Frontal cortex (tissue), 4 donors: ENCODE data around the gene FAM53A. TPM values are rescaled to one million over a fixed set of nuclear protein-coding genes. Genes with fewer than 3 reads are reported as not detected.
"Not testable (repeated sequence)": the region's sequence is repeated elsewhere in the genome, so short reads cannot be mapped to it uniquely, and the experiment has no call there.

ENCODE experiments used
- DNase-seq, 2 donors: peaks; one replicate each; pipeline ENCODE4 v3.0.0; 2012; ENCODE audit warnings: low spot score in 2 of 2
- FAIRE-seq: peaks from 2 replicates; lab custom pipeline; 2012; peaks lifted over from hg19 to GRCh38; lab: Jason Lieb, UNC
- total RNA-seq: library from RNA; depleted of rRNA; stranded (reverse); fragments of >200 nt; gene quantifications from one replicate; pipeline ENCODE4 v1.2.3, GENCODE V29; 2014
- donor health status: control.
- donor health status: control.
- donor health status: control.

FAM53A gene
- total RNA-seq, 1 donor from 2014 or later, result 0.82 TPM

- no peak for DNase-seq
- no peak for FAIRE-seq
These were observed 33.3 kb upstream of the FAM53A start for GRCh38 chr4:1717129-1718094.

- DNase-seq, result no peak
- no peak for FAIRE-seq
These were observed 32.2 kb upstream of the FAM53A start for GRCh38 chr4:1716065-1716945.

- FAIRE-seq (no peak), DNase-seq (no peak)
These were observed 31.1 kb upstream of the FAM53A start for GRCh38 chr4:1715002-1715758.

- FAIRE-seq (no peak), DNase-seq (no peak)
These were observed 30.3 kb upstream of the FAM53A start for GRCh38 chr4:1714303-1715001.

GRCh38 chr4:1713003-1713851 lies 29.1 kb upstream of the FAM53A start:
- FAIRE-seq (no peak), DNase-seq (no peak)

- no peak for FAIRE-seq
- DNase-seq, result peak; percentile 94 to 98
These were observed 28.3 kb upstream of the FAM53A start, which contains the start of gene SLBP for GRCh38 chr4:1712216-1713002. TSS of gene SLBP (minus strand) at chr4:1712319. CDS start at chr4:1712188, 131 bp downstream.

GRCh38 chr4:1711571-1712215 lies 27.6 kb upstream of the FAM53A start:
- DNase-seq (peak; percentile 59 to 69), FAIRE-seq (no peak)

- FAIRE-seq, result no peak
These were observed 27.0 kb upstream of the FAM53A start for GRCh38 chr4:1711055-1711570.

GRCh38 chr4:1708581-1708980 lies 24.5 kb upstream of the FAM53A start:
- FAIRE-seq, result no peak

More at GRCh38 chr4:1711055-1711570, 27.0 kb upstream of the FAM53A start:
- no peak for DNase-seq

GRCh38 chr4:1706358-1706757 lies 22.2 kb upstream of the FAM53A start:
- DNase-seq (no peak), FAIRE-seq (no peak)

More at GRCh38 chr4:1708581-1708980, 24.5 kb upstream of the FAM53A start:
- no peak for DNase-seq

GRCh38 chr4:1705732-1706131 lies 21.6 kb upstream of the FAM53A start:
- FAIRE-seq (no peak), DNase-seq (no peak)

- DNase-seq (no peak), FAIRE-seq (no peak)
These were observed 19.8 kb upstream of the FAM53A start for GRCh38 chr4:1703867-1704266.

- not testable (repeated sequence) for FAIRE-seq, DNase-seq
These were observed 17.6 kb upstream of the FAM53A start for GRCh38 chr4:1701671-1702070.

GRCh38 chr4:1695913-1696312 lies 11.8 kb upstream of the FAM53A start:
- DNase-seq (no peak), FAIRE-seq (no peak)

GRCh38 chr4:1693131-1693896 lies 9.2 kb upstream of the FAM53A start:
- DNase-seq, result peak in 1 of 2 donors; percentile 60
- FAIRE-seq, result no peak
